Measurements from ENCODE around the gene PCDH9.

DNA sequence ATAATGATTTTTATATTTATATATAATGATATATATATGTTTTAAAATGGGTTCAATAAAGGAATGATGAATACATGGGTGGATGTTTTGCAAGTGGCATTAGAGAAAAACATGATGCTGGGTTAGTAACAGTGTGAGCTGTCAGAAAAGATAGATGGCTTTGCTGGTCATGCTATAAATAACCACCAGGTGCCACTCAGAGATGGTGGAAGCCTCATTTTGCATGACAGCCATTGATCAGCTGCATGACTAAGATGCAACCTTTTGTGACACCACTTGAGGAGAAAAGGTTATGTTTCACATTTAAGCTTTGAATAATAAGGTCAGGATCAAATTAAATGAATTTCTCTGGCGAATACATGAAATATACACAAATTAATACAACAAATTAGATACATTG is 737.7 kb downstream of the PCDH9 start:
- TF ChIP-seq, protein P1, sequence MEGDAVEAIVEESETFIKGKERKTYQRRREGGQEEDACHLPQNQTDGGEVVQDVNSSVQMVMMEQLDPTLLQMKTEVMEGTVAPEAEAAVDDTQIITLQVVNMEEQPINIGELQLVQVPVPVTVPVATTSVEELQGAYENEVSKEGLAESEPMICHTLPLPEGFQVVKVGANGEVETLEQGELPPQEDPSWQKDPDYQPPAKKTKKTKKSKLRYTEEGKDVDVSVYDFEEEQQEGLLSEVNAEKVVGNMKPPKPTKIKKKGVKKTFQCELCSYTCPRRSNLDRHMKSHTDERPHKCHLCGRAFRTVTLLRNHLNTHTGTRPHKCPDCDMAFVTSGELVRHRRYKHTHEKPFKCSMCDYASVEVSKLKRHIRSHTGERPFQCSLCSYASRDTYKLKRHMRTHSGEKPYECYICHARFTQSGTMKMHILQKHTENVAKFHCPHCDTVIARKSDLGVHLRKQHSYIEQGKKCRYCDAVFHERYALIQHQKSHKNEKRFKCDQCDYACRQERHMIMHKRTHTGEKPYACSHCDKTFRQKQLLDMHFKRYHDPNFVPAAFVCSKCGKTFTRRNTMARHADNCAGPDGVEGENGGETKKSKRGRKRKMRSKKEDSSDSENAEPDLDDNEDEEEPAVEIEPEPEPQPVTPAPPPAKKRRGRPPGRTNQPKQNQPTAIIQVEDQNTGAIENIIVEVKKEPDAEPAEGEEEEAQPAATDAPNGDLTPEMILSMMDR (IDR thresholded peaks at IDR 0.05) = peak in 2 of 6 experiments; percentile 18 to 28
- no peak for TF ChIP-seq POLR2A (IDR thresholded peaks at IDR 0.05)

Data from thyroid gland (tissue), 4 donors.